GM18858 (cell line): ENCODE data around the gene THRB.
"Not testable (repeated sequence)": the region's sequence is repeated elsewhere in the genome, so short reads cannot be mapped to it uniquely, and the experiment has no call there.

Experiments used
- ATAC-seq: cut with Tn5 transposase; IDR thresholded peaks from one replicate; pipeline ENCODE4 v1.9.1; 2021; ENCODE audit not compliant: unreplicated experiment

THRB gene

GRCh38 chr3:24451461-24452099, 43.1 kb downstream of the THRB start:
- no peak for ATAC-seq

GRCh38 chr3:24450160-24450907, 44.3 kb downstream of the THRB start:
- no peak for ATAC-seq

GRCh38 chr3:24447836-24448235, 46.8 kb downstream of the THRB start:
- no peak for ATAC-seq

GRCh38 chr3:24446032-24446431, 48.6 kb downstream of the THRB start:
- no peak for ATAC-seq

GRCh38 chr3:24443476-24443875, 51.2 kb downstream of the THRB start:
- ATAC-seq: no peak

GRCh38 chr3:24440760-24441464, 53.7 kb downstream of the THRB start:
- no peak for ATAC-seq

- no peak for ATAC-seq
Measured at GRCh38 chr3:24439021-24439420, 55.6 kb downstream of the THRB start.

GRCh38 chr3:24437326-24437725, 57.3 kb downstream of the THRB start:
- no peak for ATAC-seq

- ATAC-seq: no peak
Measured at GRCh38 chr3:24435584-24435983, 59.1 kb downstream of the THRB start.

- no peak for ATAC-seq
Measured at GRCh38 chr3:24434651-24435050, 60.0 kb downstream of the THRB start.

GRCh38 chr3:24433838-24434591, 60.6 kb downstream of the THRB start:
- ATAC-seq: no peak

- ATAC-seq: no peak
Measured at GRCh38 chr3:24432989-24433388, 61.7 kb downstream of the THRB start.

- ATAC-seq: no peak
Measured at GRCh38 chr3:24428481-24428880, 66.2 kb downstream of the THRB start.

GRCh38 chr3:24426896-24427295, 67.8 kb downstream of the THRB start:
- ATAC-seq: no peak

- ATAC-seq: not testable (repeated sequence)
Measured at GRCh38 chr3:24420829-24421228, 73.8 kb downstream of the THRB start.

- ATAC-seq: no peak
Measured at GRCh38 chr3:24420224-24420623, 74.4 kb downstream of the THRB start.

- ATAC-seq: no peak
Measured at GRCh38 chr3:24419067-24419791, 75.4 kb downstream of the THRB start.

- no peak for ATAC-seq
Measured at GRCh38 chr3:24417730-24418129, 76.9 kb downstream of the THRB start.

GRCh38 chr3:24416224-24416623, 78.4 kb downstream of the THRB start:
- ATAC-seq: no peak

GRCh38 chr3:24415824-24416223, 78.8 kb downstream of the THRB start:
- no peak for ATAC-seq

- ATAC-seq: not testable (repeated sequence)
Measured at GRCh38 chr3:24413662-24414061, 81.0 kb downstream of the THRB start.
